SK-N-DZ (cell line): ENCODE measurements around the gene NCOA6.
"Not testable (repeated sequence)": the region's sequence is repeated elsewhere in the genome, so short reads cannot be mapped to it uniquely, and the experiment has no call there.

ENCODE experiments used
- DNase-seq: peaks from one replicate; pipeline ENCODE4 v3.0.0-alpha.2; 2015; ENCODE audit warnings: low spot score

Gene NCOA6

DNA sequence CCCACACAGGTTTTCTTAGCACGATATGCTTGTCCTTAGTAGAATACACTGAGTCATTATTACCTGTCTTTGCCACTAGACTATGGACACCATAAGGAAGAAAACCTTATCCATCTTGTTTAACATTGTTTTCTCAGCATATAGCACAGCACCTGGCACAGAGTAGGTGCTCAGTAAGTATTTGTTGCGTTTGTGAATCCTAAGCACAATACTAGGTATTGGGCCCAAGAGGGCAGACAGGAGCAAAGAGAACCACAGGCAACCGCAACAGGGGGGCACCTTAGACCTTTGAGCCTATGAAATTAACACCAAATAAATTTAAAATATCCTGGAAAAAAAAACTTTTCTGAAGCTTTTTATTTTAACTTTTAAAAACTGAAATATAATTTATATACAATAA lies 3.7 kb upstream of the NCOA6 start:
- DNase-seq = no peak

DNA sequence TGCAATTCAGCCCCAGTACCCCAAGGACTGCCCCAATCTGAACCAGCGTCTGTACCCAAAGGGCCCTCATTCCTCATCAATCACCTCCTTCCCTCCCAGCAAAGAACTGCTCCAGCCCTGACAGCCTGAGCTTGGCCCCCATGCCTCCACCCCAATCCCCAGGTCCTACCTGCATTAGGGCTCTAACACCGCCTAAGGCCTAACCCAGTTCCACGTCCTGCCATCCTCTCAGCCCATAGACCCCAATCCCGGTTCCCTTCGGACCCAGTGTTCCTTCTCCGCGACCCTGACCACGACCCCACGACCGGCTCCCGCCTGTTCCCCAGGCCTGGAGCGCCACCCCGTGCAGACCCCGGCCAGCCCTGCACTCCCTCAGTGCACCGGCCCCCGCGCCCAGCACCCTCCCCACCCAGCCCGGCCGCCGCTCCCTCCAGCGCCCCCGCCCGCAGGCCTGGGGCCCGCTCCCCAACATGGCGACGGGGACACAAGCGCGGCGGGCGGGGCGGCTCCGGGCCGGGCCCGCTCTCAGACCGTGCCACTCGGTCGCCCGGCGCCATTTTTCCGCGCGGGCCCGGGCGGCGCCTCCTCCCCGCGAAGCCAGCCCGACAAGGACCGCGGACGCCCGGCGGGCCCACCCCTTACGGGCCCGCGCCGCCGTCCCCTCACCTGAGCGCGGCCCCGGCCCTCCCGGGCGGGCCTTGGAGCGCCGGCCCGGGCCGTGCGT lies 483 bp downstream of the NCOA6 start:
- peak; percentile 63 for DNase-seq

DNA sequence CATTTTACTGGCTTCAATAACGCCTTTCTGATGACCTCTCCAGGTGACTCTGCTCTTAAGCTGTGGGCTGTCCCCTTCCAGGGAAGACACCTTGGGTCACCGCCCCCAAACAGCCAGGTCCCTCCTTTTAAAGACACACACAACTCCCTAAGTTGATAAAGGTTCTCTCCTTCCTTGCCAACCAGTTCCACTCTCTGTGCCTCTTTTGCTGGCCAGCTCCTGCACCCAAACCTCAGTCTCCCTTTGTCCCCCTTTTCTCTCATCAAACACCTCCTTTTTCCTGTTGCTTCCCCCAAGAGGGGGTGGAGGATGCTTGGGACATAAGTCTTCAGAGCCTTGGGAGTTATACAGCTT lies 1.0 kb downstream of the NCOA6 start:
- peak; percentile 82 for DNase-seq

DNA sequence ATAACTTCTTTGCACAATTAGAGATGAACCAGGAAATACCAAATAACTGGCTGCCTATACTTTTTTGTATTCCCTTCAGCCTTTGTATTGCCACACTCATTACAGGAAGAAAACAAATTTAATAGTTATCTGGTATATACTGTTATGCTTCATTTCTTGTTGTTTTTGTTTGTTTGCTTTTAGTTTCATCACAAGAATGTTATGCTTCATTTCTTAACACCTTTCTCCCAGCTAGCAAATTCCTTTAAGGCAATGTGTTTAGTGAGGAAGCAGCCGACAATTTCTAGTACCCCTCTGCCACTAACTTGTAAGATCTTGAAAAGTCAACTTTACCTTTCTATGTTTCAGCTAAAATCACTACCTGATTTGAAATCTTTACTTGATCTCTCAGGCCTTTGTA lies 1.4 kb downstream of the NCOA6 start:
- DNase-seq = no peak

DNA sequence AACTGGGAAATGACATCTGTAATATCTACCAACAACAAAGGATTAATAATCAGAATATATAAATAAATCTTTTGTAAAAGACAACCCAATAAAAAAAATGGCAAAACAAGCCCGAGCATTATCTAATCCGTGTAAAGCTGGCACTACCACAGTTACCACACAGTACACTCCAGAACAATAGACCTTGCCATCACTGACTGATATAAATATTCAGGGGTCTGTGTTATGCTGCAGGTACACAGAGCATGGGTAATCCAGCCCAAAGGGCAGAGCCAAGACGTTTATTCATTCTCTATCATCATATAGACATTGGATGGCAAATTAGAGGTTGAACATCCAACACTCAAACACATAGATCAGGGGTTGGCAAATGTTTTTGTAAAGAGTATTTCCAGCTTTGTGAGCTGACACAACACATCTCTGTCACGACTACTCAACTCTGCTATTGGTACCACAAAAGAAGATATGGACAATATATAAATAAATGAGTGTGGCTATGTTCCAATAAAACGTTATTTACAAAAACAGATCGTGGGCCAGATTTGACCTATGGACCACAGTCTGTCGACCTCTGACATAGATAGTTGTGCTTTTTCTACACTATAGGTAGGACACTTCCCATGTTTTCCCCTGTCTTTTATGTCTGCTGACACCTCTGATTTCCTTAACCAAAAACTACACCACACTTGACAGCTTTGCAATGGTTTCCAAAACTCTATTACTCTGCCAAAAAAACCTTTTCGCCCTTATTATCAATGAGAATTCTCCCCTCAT lies 4.5 kb downstream of the NCOA6 start:
- DNase-seq = no peak

DNA sequence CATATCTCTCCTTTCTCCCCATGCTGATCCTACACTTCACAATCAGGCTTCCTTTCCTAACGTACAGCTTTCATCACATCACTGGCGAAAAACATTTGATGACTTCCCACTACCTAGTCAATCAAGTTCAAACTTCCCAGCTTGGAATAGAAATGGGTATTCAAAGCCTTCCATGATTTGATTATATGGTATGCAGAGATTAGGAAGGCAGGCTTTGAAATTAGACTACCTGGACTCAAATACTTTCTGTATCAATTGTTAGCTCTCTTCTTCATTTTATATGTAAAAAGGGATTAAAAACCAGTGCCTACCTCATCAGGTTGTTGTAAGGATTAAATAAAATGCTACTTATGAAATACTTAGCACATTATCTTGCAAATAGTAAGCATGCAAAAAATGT lies 7.7 kb downstream of the NCOA6 start:
- no peak for DNase-seq

DNA sequence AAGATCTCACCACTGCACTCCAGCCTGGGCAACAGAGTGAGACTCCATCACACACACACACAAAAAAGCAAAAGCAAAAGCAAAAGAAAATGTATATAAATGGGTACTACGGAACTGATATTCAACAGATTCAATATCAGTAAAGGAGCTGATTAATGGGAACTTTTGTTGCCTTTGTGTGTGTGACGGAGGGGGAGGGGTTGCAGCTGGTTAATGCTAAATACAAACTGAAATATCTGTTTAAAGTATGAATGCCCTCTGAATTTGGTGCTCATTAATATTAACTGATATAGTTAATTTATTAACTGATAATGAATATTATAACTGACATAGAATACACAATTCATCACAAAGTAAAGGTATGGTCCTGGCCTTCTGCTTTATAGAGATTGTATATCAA lies 8.4 kb downstream of the NCOA6 start:
- DNase-seq = no peak

DNA sequence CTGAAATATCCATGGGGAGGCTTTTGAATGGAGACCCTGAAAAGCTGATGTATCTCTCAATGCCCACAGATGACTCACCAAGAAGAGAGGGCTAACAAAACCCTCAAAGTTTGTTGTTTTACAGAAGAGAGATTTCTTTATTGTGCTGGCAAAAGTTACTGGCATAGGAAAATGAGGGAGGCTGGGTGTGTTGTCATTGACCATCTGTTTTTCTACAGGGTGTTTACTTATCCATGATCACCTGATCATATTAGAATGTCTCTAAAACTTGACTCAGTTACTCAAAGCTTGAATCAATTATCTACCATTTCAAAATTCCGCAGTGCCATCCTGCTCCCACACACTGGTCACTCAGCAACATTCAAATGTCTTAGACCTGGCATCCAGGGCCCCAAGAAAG lies 9.8 kb downstream of the NCOA6 start:
- no peak for DNase-seq

DNA sequence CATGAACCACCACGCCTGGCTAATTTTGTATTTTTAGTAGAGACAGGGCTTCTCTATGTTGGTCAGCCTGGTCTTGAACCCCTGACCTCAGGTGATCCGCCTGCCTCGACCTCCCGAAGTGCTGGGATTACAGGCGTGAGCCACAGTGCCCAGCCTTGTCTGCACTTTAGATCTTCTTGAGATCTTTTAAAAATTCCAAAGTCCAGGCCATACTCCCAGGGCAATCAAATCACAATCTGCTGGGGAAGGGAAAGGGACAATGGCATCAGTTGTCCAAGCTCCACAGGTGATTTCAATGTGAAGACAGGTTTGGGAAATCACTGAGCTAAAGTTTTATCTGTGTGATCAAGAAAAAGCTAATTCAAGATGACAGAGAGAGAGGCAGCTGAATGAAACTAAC lies 16.9 kb downstream of the NCOA6 start:
- no peak for DNase-seq

DNA sequence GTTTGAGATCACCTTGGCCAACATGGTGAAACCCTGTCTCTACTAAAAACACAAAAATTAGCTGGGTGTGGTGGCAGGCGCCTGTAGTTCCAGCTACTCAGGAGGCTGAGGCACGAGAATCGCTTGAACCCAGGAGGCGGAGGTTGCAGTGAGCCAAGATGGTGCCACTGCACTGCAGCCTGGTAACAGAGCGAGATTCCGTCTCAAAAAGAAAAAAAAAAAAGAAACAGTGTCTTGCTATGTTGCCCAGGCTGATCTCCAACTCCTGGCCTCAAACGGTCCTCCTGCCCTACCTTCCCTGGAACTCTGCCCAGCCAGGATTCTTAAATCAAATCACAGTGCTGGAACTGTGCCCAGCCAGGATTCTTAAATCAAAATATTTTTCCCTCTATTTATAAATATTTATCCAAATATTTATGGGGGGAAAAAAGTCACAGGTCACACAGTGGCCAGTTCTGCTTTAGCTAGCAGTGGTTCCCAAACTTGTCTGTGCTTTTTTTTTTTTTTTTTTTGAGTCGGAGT lies 17.4 kb downstream of the NCOA6 start:
- DNase-seq = not testable (repeated sequence)

DNA sequence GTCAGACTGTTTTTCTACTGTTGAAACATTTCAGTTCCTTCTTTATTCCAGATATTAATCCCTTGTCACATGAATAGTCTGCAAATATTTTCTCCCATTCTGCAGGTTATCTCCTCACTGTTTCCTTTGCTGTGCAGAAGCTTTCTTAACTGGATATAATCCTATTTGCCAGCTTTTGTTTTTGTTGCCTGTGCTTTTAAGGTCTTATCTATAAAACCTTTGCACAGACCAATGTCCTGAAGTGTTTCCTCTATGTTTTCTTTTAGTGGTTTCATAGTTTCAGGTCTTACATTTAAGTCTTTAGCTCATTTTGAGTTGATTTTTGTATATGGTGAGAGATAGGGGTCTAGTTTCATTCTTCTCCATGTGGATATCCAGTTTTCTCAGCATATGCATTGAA lies 19.2 kb downstream of the NCOA6 start:
- no peak for DNase-seq

DNA sequence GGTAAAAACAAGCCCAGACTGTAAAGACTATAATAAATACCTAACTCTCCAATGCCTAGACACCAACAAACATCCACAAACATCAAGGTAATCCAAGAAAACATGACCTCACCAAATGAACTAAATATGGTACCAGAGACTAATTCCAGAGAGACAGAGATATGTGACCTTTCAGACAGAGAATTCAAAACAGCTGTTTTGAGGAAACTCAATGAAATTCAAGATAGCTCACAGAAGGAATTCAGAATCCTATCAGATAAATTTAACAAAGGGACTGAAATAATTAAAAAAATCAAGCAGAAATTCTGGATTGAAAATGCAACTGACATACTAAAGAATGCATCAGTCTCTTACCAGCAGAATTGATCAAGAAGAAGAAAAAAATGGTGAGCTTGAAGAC lies 26.6 kb downstream of the NCOA6 start:
- no peak for DNase-seq

DNA sequence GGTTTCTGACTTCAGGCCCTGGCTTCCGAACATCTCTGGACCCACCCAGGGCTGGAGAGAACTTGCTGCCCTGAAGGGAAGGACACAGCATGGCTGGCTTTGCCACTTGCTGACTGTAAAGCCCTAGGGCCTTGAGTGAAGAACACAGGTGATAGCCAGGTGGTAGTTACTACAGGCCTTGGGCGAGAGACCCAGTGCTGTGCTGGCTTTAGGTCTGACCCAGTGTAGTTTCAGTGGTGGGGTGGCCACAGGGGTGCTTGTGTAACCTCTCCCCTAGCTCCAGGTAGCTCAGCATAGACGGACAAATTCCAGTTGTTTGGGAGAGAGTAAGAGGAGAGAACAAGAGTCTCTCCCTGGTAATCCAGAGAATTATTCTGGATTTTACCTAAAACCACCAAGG lies 27.1 kb downstream of the NCOA6 start:
- DNase-seq = no peak

DNA sequence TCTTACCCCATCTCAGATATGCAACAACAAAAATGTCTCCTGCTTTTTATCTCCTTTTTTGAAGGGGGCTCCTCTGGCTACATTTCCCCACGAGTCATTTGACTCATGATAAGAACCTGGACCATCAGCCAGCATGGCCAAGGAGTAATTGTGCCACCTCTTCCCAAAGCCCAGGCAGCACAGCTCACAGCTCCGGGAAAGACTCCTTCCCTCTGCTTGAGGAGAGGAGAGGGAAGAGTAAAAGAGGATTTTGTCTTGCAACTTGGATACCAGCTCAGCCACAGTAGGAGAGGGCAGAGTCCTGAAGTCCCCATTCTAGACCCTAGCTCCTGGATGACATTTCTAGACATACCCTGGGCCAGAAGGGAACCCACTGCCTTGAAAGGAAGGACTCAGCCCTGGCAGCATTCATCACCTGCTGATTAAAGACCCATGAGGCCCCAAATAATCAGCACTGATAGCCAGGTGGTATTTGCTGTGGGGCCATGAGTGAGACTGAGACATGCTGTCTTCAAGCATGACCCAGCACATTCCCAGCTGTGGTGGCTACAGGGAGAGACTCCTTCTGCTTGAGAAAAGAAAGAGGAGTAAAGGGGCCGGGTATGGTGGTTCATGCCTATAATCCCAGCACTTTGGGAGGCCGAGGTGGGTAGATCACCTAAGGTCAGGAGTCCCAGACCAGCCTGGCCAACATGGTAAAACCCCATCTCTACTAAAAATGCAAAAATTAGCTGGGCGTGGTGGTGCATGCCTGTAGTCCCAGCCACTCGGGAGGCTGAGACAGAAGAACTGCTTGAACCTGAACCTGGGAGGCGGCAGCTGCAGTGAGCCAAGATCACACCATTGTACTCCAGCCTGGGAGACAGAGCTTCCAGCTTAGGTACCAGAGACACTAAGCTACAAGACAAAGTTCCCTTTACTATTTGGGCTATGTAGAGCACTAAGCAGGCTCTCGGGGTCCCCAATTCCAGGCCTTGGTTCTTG lies 28.1 kb downstream of the NCOA6 start:
- no peak for DNase-seq

DNA sequence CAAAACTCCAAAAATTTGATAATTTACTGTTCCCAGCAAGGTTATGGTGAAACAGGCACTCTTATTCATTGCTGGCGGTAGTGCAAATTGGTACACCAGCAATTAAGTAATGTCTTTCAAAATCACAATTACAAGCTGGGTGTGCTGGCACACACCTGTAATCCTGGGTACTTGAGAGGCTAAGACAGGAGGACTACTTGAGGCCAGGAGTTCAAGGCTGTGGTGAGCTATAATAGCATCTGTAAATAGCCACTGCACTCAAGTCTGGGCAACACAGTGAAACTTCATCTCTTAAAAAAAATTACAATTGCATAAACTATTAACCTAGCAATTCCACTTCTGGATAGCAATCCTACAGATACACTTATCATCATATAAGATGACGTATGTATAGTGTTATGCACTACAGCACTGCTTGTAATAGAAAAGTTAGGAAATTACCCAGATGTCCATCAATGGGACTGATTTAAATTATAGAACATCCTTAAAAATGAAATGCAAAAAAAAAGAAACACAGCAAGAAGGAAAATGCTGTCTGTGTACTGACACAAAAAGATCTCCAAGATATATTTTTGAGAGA lies 31.4 kb downstream of the NCOA6 start:
- DNase-seq = no peak

DNA sequence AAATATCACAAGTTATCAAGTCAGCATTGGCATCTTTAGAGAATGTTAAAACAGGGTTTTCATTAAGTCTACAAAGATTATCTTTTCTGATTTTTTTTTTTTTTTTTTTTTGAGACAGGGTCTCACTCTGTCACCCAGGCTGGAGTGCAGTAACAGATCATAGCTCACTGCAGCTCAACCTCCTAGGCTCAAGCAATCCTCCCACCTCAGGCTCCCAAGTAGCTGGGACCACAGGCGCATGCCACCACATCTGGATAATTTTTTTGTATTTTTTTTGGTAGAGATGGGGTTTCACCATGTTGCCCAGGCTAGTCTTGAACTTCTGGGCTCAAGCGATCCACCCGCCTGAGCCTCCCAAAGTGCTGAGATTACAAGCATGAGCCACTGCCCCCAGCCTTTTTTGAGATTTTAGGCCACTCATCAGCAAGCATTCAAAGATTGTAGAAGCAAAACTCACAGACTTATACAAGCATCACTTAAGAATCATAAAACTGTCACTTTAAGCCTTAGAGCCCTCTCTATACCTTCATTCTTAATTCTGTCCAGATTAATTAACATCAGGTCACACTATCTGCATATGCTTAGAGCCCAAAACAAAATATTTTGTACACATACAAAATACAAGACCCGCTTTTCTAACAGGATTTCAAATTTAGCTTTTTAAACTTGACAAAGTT lies 32.6 kb downstream of the NCOA6 start:
- no peak for DNase-seq

DNA sequence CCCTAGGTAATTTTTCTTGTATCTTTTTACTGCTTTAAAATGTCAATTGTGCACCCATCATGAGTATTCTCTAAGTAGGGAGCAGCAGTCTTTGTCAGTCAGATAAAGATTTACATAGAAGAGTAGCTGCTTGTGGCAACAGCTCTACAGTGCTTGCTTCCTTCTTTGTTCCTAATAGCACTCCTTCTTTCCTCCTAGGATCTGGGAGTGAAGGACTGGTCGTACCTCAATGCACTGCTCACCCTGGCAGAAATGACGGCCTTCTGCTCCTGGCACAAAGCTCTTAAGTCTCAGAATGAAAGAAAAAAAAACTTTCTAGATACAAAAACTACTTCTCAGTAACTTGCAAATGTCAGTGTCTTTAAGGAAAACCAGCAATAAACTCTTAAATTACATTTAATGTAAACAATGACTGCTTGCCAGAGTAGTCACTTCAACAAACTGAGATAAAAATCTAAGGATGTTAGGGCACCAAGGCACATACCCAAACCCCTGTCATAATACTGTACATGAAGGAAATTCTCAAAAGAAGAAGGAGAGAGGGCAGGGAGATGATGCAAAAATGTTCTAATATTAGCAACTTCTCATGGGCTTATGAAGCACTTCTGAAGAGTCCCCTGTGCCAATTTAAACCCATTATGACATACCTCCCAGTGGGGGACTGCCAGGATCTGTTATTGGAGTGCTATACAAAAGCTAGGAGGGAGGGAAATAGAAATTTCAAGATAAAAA lies 34.0 kb downstream of the NCOA6 start:
- DNase-seq = no peak

DNA sequence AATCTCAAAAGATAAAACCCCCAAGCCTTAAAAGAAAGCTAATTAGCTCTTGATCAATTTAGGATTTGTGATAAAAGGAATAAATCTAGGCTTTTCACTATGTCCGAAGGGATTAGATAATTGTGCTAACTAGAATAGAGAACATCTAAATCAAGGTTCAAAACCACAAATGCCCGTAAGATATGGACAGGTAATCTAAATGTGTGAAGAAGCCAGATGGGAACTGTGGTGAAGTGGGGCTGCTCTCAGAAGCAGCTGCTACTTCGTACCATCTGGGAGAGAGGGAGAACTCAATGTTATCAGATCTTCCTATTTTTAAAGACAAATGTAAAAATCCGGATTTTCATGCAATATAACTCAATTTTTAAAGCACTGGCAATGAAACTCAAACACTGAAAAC lies 44.2 kb downstream of the NCOA6 start:
- no peak for DNase-seq

DNA sequence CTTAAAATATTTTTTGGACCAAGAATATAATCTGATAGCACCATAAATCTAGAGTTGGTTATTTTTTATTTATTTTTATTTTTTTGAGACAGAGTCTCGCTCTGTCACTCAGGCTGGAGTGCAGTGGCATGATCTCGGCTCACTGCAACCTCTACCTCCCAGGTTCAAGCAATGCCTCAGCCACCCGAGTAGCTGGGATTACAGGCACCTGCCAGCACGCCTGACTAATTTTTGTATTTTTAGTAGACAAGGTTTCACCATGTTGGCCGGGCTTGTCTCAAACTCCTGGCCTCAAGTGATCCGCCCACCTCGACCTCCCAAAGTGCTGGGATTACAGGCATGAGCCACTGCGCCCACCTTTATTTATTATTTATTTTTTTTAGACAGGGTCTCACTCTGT lies 45.2 kb downstream of the NCOA6 start:
- DNase-seq = not testable (repeated sequence)

DNA sequence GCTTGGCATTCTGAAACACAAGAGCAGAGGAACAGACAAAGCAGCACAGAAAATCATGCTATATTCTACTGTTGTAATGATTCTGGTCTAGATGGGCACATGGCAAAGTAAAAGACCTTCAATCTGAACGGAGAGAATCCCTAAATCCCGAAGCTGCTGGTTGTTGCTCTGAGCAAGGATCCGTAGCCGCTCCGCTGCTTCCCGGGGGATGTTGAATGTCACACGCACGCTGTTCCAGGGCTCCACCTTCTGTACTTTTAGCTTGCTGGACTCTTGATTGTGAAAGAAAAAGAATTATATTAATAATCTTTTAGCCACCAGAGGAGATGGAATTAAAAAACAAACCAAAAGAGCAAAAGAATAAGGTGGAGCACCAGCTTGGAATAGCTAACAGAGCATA lies 49.3 kb downstream of the NCOA6 start:
- DNase-seq = no peak
